Fibroblast of lung (primary cell): ENCODE results near the gene ARID3A. TPM values are rescaled to one million over a fixed set of nuclear protein-coding genes. Genes with fewer than 3 reads are reported as not detected.

Source experiments
- DNase-seq, 2 donors: peaks; one replicate each; pipeline versions ENCODE4 v3.0.0 to v3.0.0-alpha.2; 2010; ENCODE audit warnings: low read depth in 2 of 2
- H2AFZ ChIP-seq: 2 replicates; pipeline ENCODE4 v1.5.1; 2012; ENCODE audit warnings: low read length, control low read depth, inconsistent platforms
- H3K27ac ChIP-seq: 2 replicates; pipeline ENCODE4 v1.5.1; 2011; ENCODE audit warnings: low read length, control low read depth; ENCODE audit not compliant: insufficient read depth
- H3K27me3 ChIP-seq: 2 replicates; pipeline ENCODE4 v1.5.1; 2011; ENCODE audit warnings: mild to moderate bottlenecking, low read length; ENCODE audit not compliant: control insufficient read depth, insufficient read depth
- H3K36me3 ChIP-seq: 2 replicates; pipeline ENCODE4 v1.5.1; 2011; ENCODE audit warnings: low read length; ENCODE audit not compliant: control insufficient read depth, insufficient read depth
- H3K4me1 ChIP-seq: 2 replicates; pipeline ENCODE4 v1.5.1; 2011; ENCODE audit warnings: low read length; ENCODE audit not compliant: control insufficient read depth, insufficient read depth; ENCODE audit errors: extremely low read depth
- H3K4me2 ChIP-seq: 2 replicates; pipeline ENCODE4 v1.5.1; 2011; ENCODE audit warnings: low read length, control low read depth; ENCODE audit not compliant: insufficient read depth; ENCODE audit errors: extremely low read depth
- H3K4me3 ChIP-seq, 4 experiments: fragments of 200-600 bp in 1 of 4; sonication (generic) in 1 of 4; replicated peaks in 1 of 4; 2 replicates each; pipeline ENCODE4 v1.5.1; 2011 to 2016; ENCODE audit warnings: low read length in 4 of 4, low read depth in 3 of 4, mild to moderate bottlenecking in 3 of 4, control low read depth in 2 of 4, inconsistent platforms in 1 of 4, mixed read lengths in 1 of 4; ENCODE audit not compliant: insufficient read depth in 1 of 4; ENCODE audit errors: control extremely low read depth in 1 of 4
- H3K79me2 ChIP-seq: 2 replicates; pipeline ENCODE4 v1.5.1; 2012; ENCODE audit warnings: mild to moderate bottlenecking, low read length, inconsistent platforms; ENCODE audit not compliant: control insufficient read depth, insufficient read depth
- H3K9ac ChIP-seq: 2 replicates; pipeline ENCODE4 v1.5.1; 2011; ENCODE audit warnings: mild to moderate bottlenecking, low read length, control low read depth; ENCODE audit not compliant: insufficient read depth
- H3K9me3 ChIP-seq: 2 replicates; pipeline ENCODE4 v1.5.1; 2012; ENCODE audit warnings: low read depth, low read length; ENCODE audit not compliant: control insufficient read depth, insufficient read depth
- H4K20me1 ChIP-seq: 2 replicates; pipeline ENCODE4 v1.5.1; 2011; ENCODE audit warnings: low read length; ENCODE audit not compliant: control insufficient read depth, insufficient read depth; ENCODE audit errors: extremely low read depth
- CTCF ChIP-seq, 2 donors: IDR thresholded peaks in 1 of 2; conservative IDR thresholded peaks in 1 of 2; 1 replicate in 1 of 2; 2 replicates in 1 of 2; pipeline ENCODE4 v1.5.1; 2011 to 2012; ENCODE audit warnings: low read length in 2 of 2, control low read depth in 1 of 2, inconsistent platforms in 1 of 2, low read depth in 1 of 2, mild to moderate bottlenecking in 1 of 2
- EZH2 ChIP-seq: IDR thresholded peaks from 2 replicates; pipeline ENCODE4 v1.5.1; 2012; ENCODE audit warnings: low read length, control low read depth, mild to moderate bottlenecking; ENCODE audit errors: missing control alignments
- polyA plus RNA-seq, 2 donors: library from polyadenylated mRNA; depleted of rRNA in 1 of 2; stranded (reverse) in 1 of 2; unstranded in 1 of 2; fragments of >200 nt; gene quantifications; 2 replicates each; pipeline ENCODE4 v1.2.1, GENCODE V29; 2011 to 2012; ENCODE audit warnings: missing spikeins in 1 of 2
- total RNA-seq: library from RNA; depleted of rRNA; stranded (reverse); fragments of >200 nt; gene quantifications from 2 replicates; pipeline ENCODE4 v1.2.1, GENCODE V29; 2014

ARID3A gene
- total and polyA plus RNA-seq, 2 donors (not counting 1 experiment from before 2014, with no cell fraction given), result 6.4 to 14.9 TPM

DNA sequence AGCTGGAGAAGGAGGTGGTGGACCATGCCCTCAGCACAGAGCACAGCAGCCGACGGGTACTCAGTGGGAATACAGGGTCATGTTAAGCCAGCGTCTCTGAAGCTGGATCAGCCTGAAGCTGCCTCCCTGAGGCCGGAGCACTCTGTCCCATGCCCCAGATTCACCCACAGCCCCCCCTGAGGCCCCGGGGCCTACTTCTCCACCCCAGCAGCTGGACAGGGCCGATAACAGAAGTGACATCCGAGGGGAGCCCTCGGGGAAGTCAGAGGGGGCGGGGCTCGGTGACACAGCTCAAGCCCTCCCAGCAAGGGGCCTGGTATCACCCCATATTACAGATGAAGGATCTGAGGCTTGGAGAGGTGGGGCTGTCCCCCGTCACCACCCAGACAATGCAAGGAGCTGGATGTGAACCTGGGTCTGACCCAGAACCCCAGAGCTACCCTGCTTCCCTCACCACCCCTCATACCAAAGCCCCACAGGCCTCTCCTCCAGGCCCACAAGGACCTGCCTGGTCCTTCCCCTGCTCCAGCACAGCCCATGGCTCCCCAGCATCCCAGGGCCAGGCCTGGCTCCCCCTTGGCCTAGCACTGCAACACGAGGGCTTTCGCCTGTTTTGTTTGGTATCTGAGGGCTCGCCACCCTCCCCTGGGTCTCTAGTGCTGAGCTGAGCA lies 18.5 kb upstream of the ARID3A start:
- H3K9ac ChIP-seq, result no peak overlapping the region
- no peak overlapping the region for H3K27ac ChIP-seq
- no peaks in the 10 kb centered on the region for H4K20me1 ChIP-seq
- no peak for DNase-seq
- H2AFZ ChIP-seq, result no peak overlapping the region
- TF ChIP-seq EZH2, result no peak
- no peak for TF ChIP-seq CTCF (conservative IDR thresholded peaks at IDR 0.05 in 1 of 2, IDR thresholded peaks at IDR 0.05 in 1 of 2; ENCODE audit: low read depth in 1 of 2, low read length in 2 of 2)
- H3K79me2 ChIP-seq, result peaks cover 10% of the 10 kb centered on the region
- no peaks in the 10 kb centered on the region for H3K36me3 ChIP-seq
- H3K27me3 ChIP-seq, result no peaks in the 10 kb centered on the region
- peaks cover 3% of the 10 kb centered on the region for H3K4me1 ChIP-seq
- no peak overlapping the region for H3K4me3 ChIP-seq
- no peaks in the 10 kb centered on the region for H3K9me3 ChIP-seq
- no peak overlapping the region for H3K4me2 ChIP-seq

DNA sequence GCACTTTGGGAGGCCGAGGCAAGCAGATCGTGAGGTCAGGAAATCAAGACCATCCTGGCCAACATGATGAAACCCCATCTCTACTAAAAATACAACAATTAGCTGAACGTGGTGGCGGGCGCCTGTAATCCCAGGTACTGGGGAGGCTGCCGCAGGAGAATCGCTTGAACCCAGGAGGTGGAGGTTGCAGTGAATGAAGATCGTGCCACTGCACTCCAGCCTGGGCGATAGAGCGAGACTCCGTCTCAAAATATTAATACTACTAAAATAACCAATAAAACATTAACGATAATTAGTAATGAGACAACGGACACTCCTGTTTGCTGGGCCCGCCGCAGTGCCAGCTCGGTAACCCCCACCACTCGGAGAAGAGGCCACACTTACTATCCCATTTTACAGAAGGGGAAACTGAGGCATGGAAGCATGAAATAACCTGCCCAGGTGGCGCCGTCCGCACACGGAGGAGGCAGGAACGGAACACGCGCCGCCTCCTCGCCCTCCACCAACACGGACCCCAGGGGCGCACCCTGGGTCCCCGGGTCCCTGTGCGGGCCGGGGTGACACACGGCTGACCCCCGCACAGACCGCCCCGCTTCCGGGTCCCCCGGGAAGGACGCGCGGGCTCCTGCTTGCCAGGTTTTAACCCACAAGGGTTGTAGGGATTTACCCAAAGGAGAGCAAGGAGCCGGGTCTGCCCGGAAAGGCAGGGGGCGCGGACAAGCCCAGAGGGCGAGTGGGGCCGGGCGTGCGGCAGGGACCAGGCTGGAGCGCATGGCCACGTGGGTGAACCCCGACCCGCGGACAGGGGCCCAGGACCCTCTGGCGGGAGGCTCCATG lies 14.4 kb upstream of the ARID3A start:
- no peaks in the 10 kb centered on the region for H3K27me3 ChIP-seq
- peak overlapping the region in 1 of 4 experiments; percentile 25 for H3K4me3 ChIP-seq
- H3K36me3 ChIP-seq, result no peaks in the 10 kb centered on the region
- peak overlapping the region; percentile 25 for H3K4me2 ChIP-seq
- H3K9me3 ChIP-seq, result no peaks in the 10 kb centered on the region
- H4K20me1 ChIP-seq, result no peaks in the 10 kb centered on the region
- TF ChIP-seq EZH2, result no peak
- no peak for TF ChIP-seq CTCF (conservative IDR thresholded peaks at IDR 0.05 in 1 of 2, IDR thresholded peaks at IDR 0.05 in 1 of 2; ENCODE audit: low read depth in 1 of 2, low read length in 2 of 2)
- no peak for DNase-seq
- H3K4me1 ChIP-seq, result peaks cover 6% of the 10 kb centered on the region
- H3K27ac ChIP-seq, result no peak overlapping the region
- H3K9ac ChIP-seq, result no peak overlapping the region
- no peak overlapping the region for H2AFZ ChIP-seq
- H3K79me2 ChIP-seq, result peaks cover 12% of the 10 kb centered on the region
